HL-60 (cell line): ENCODE results near the gene GAB1.

Source experiments
- DNase-seq, 2 experiments: peaks; one replicate each; pipeline ENCODE4 v3.0.0-alpha.2; 2010 to 2020; ENCODE audit warnings: low read depth in 1 of 2, low spot score in 1 of 2
- H3K27ac ChIP-seq: fragments of 250-450 bp; sonication (Bioruptor Pico); replicated peaks from 2 replicates; pipeline ENCODE4 v1.5.1; 2020; ENCODE audit warnings: mild to moderate bottlenecking, moderate library complexity
- H3K27me3 ChIP-seq: fragments of 250-450 bp; sonication (Bioruptor Pico); 2 replicates; pipeline ENCODE4 v1.5.1; 2021; ENCODE audit warnings: mild to moderate bottlenecking, moderate library complexity; ENCODE audit not compliant: insufficient read depth, poor library complexity, severe bottlenecking
- H3K4me3 ChIP-seq: replicated peaks from 2 replicates; pipeline ENCODE4 v1.5.1; 2011; ENCODE audit warnings: mild to moderate bottlenecking, control low read depth, low read length; ENCODE audit not compliant: insufficient read depth
- GABPA ChIP-seq: IDR thresholded peaks from 2 replicates; pipeline ENCODE4 v1.6.1; 2012; ENCODE audit warnings: low read depth
- POLR2AphosphoS5 ChIP-seq: IDR thresholded peaks from 2 replicates; pipeline ENCODE4 v1.6.1; 2012; ENCODE audit warnings: low read depth
- REST ChIP-seq: IDR thresholded peaks from 2 replicates; pipeline ENCODE4 v1.6.1; 2012; ENCODE audit warnings: low read depth; ENCODE audit not compliant: insufficient replicate concordance
- SPI1 ChIP-seq: IDR thresholded peaks from 2 replicates; pipeline ENCODE4 v1.6.1; 2012; ENCODE audit warnings: low read depth, mild to moderate bottlenecking, borderline replicate concordance
- TF ChIP-seq, protein P1 (sequence below): IDR thresholded peaks from one replicate; pipeline ENCODE4 v1.5.1; 2011; ENCODE audit warnings: low read length, control low read depth, inconsistent platforms; ENCODE audit not compliant: insufficient read depth

GAB1 gene

DNA sequence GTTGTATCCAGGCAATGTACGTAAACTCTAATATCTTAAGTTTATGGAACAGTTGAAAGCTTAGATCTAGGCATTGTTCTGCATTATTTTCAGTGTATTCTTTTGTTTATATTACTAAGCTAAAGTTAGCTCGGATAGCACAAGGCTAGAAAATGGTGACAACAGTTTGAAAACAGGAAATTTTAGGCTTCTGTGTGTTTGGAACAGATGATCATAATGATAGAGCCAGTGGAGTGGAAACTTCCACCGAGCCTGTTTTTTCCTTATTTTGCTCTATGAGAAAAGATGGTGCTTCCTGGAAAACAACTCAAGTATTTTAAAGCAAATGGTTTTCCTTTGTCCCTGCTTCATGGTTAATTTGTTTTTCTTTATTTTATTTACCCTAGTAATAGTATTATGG lies 70.8 kb downstream of the GAB1 start:
- H3K27me3 ChIP-seq, result no peaks in the 10 kb centered on the region
- H3K27ac ChIP-seq, result no peak overlapping the region
- TF ChIP-seq SPI1, result no peak
- no peak for TF ChIP-seq GABPA
- no peak for TF ChIP-seq POLR2AphosphoS5
- TF ChIP-seq, protein P1, sequence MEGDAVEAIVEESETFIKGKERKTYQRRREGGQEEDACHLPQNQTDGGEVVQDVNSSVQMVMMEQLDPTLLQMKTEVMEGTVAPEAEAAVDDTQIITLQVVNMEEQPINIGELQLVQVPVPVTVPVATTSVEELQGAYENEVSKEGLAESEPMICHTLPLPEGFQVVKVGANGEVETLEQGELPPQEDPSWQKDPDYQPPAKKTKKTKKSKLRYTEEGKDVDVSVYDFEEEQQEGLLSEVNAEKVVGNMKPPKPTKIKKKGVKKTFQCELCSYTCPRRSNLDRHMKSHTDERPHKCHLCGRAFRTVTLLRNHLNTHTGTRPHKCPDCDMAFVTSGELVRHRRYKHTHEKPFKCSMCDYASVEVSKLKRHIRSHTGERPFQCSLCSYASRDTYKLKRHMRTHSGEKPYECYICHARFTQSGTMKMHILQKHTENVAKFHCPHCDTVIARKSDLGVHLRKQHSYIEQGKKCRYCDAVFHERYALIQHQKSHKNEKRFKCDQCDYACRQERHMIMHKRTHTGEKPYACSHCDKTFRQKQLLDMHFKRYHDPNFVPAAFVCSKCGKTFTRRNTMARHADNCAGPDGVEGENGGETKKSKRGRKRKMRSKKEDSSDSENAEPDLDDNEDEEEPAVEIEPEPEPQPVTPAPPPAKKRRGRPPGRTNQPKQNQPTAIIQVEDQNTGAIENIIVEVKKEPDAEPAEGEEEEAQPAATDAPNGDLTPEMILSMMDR, result no peak
- no peak for TF ChIP-seq REST
- no peak for DNase-seq
- no peak overlapping the region for H3K4me3 ChIP-seq

GRCh38 chr4:143407888-143408287 lies 71.2 kb downstream of the GAB1 start:
- H3K27ac ChIP-seq, result no peak overlapping the region
- TF ChIP-seq, protein P1, result no peak
- H3K27me3 ChIP-seq, result no peaks in the 10 kb centered on the region
- H3K4me3 ChIP-seq, result no peak overlapping the region
- DNase-seq, result no peak

DNA sequence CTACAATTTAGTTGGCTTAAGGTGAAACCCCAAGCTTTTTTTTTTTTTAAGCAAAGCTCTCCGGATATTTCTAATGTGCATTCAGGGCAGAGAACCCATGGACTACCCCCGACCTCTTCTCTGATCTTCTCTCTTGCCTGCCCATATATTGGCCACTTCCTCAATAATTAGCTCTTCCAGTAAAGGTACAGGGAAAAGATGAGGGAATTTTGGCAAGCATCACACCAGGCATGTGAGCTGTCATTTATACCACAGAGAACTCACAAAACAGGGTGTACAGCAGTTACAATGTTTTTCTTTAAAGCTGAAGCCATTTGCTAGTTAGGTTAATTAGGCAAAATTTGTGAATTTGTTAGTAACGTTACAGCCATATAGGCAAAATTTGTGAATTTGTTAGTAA lies 73.3 kb downstream of the GAB1 start:
- Histone ChIP-seq H3K4me3 (no peak overlapping the region), H3K27ac (no peak overlapping the region), H3K27me3 (no peaks in the 10 kb centered on the region)
- TF ChIP-seq REST, result no peak
- no peak for TF ChIP-seq SPI1
- TF ChIP-seq, protein P1, result no peak
- no peak for TF ChIP-seq POLR2AphosphoS5
- TF ChIP-seq GABPA, result no peak
- no peak for DNase-seq

- TF ChIP-seq, protein P1, result no peak
- TF ChIP-seq POLR2AphosphoS5 (no peak), SPI1 (no peak), GABPA (no peak), REST (no peak)
- DNase-seq, result no peak
- Histone ChIP-seq H3K27me3 (no peaks in the 10 kb centered on the region), H3K4me3 (no peak overlapping the region), H3K27ac (no peak overlapping the region)
Observed at GRCh38 chr4:143411527-143412419, 75.1 kb downstream of the GAB1 start.
